Adrenal gland (tissue), 5 donors: ENCODE measurements around the gene COQ2.

Source experiments
- POLR2A ChIP-seq, 2 donors: fragments of 450-650 bp; IDR thresholded peaks; one replicate each; pipeline ENCODE4 v1.6.1; 2017; ENCODE audit warnings: antibody characterized with exemption in 2 of 2, mild to moderate bottlenecking in 2 of 2, moderate library complexity in 1 of 2
- TF ChIP-seq, protein P1 (sequence below), 6 experiments: fragments of 450-650 bp in 4 of 6; fragments of 200-600 bp in 2 of 6; sonication (generic) in 1 of 6; IDR thresholded peaks; 1 replicate in 5 of 6; 2 replicates in 1 of 6; pipeline versions ENCODE4 v1.5.1 to v1.8.0; 2016 to 2021; ENCODE audit warnings: antibody characterized with exemption in 6 of 6, mild to moderate bottlenecking in 2 of 6, moderate library complexity in 1 of 6
- donor health status: DM: no; HTN: no; CAD: no.

DNA sequence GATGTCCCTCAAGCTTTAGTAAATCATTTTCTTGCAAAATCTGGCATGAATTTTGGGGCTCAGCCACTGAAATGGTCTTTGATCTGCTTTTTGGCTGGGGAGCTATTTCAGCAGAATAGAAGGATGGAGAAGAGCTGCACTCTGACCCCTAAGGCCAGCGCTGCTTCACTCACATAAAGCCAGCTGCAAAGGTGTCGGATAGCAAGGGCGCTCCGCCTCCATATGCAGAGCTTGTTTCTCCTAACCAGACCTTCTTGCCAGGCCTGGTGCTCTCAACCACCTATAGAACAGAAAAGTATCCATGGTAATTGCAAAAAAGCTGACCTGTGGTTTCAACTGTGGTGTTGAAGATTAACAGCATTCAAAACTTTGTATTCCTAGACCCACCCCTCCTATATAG, 24.1 kb upstream of the COQ2 start:
- TF ChIP-seq, protein P1, sequence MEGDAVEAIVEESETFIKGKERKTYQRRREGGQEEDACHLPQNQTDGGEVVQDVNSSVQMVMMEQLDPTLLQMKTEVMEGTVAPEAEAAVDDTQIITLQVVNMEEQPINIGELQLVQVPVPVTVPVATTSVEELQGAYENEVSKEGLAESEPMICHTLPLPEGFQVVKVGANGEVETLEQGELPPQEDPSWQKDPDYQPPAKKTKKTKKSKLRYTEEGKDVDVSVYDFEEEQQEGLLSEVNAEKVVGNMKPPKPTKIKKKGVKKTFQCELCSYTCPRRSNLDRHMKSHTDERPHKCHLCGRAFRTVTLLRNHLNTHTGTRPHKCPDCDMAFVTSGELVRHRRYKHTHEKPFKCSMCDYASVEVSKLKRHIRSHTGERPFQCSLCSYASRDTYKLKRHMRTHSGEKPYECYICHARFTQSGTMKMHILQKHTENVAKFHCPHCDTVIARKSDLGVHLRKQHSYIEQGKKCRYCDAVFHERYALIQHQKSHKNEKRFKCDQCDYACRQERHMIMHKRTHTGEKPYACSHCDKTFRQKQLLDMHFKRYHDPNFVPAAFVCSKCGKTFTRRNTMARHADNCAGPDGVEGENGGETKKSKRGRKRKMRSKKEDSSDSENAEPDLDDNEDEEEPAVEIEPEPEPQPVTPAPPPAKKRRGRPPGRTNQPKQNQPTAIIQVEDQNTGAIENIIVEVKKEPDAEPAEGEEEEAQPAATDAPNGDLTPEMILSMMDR (IDR thresholded peaks at IDR 0.05): no peak
- no peak for TF ChIP-seq POLR2A (IDR thresholded peaks at IDR 0.05)
